Measurements from ENCODE around the gene PCSK5. TPM values are rescaled to one million over a fixed set of nuclear protein-coding genes. Genes with fewer than 3 reads are reported as not detected.
A peak's percentile ranks its signal among the peaks of the same experiment; 100 is the strongest.
"Not testable (repeated sequence)": the region's sequence is repeated elsewhere in the genome, so short reads cannot be mapped to it uniquely, and the experiment has no call there.

The PCSK5 gene
- total and polyA plus RNA-seq, 3 experiments from 2014 or later, result 1.6 to 1.9 (median 1.8) TPM

DNA sequence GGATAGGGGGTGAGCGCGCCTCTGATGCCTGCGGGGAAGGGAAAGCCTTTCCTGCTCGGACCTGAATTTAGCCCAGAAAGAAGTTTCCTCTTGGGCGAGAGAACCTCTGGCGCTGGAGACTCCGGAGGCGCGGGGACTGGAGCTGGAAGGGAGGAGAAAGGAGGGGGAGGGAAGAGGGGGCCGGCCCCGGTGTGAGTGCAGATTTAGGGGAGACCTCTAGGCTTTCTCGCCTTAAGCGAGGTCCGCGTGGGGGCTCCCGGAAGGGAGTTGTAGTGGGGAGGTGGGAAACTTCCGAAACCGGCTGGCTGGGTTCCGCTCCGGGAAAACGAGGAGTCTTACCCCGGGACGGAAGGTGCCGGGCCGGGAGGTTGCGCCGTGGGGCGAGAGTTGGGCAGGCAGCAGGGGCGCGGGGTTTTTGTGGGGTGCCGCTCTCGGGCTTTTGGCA is 1.3 kb downstream of the PCSK5 start:
- Mint-ChIP-seq H3K9me3 (peaks cover 0 to 3% (median 0%) of the 10 kb centered on the region in 5 donors), H3K4me1 (peaks cover 22 to 51% (median 46%) of the 10 kb centered on the region in 3 donors), H3K36me3 (peaks cover 0 to 4% (median 0%) of the 10 kb centered on the region in 3 donors), H3K27ac (peak overlapping the region in 5 of 8 donors; percentile 7 to 71 (median 53)), H3K27me3 (peaks cover 9 to 33% of the 10 kb centered on the region in 2 donors), H3K4me3 (peak overlapping the region; percentile 83 to 92 (median 90))
- DNase-seq, result no peak
- ChIA-PET CTCF (no interaction called here), POLR2A (interaction anchor here (1.1 kb wide), 1 partner anchor 12 kb away, joined by 4 read pairs; no protein-coding TSS in a partner anchor)
- H3K27ac ChIP-seq (ENCODE audit: low read depth, low read length), result no peak overlapping the region
- peaks cover 17% of the 10 kb centered on the region for H3K4me1 ChIP-seq (ENCODE audit: insufficient read depth, low read length)
- no peaks in the 10 kb centered on the region for H3K36me3 ChIP-seq (ENCODE audit: insufficient read depth, low read length)
- H3K4me3 ChIP-seq (ENCODE audit: low read length), result peak overlapping the region; percentile 75
- no peaks in the 10 kb centered on the region for H3K9me3 ChIP-seq (ENCODE audit: low read length)
- H3K27me3 ChIP-seq (ENCODE audit: insufficient read depth, low read length, poor library complexity, severe bottlenecking), result peaks cover 5% of the 10 kb centered on the region

DNA sequence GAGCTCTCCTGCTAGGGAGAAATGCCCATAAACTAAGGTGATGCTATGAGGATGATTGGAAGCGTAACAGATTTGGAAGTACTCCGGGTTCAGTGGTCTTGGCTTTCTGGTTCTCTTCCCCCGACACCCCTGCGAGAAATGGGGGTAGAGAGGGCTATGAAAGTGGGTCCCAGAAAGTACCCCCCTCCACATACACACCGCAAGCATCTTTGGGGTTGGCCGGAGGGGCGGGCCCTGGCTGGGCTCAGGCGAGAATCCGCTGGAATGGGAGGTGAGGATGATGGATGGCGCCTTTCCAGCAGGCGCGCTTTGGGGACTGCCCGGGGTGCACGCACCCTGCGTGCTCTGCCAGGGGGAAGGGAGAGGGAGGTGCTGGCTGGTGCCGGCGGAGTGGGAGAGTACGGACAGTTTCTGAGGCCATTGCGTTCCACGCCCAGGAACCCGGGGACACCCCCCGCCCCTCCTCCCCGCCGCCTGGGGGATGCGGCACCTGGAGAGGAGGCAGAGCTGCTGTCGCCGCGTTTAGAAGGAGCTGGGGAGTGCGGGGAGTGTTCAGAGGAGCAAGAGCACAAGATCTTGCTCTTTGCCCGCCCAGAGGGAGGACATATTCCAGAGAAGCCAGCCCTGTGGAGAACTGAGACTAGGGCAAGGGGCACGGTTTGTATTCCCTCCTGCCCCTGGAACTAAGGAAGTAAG is 1.9 kb downstream of the PCSK5 start:
- DNase-seq, result peak in 1 of 5 donors; percentile 12
- H3K4me3 ChIP-seq (ENCODE audit: low read length), result peak overlapping the region; percentile 75
- peaks cover 5% of the 10 kb centered on the region for H3K27me3 ChIP-seq (ENCODE audit: insufficient read depth, low read length, poor library complexity, severe bottlenecking)
- POLR2A ChIA-PET, result no interaction called here
- peak overlapping the region in 3 of 8 donors; percentile 7 to 57 (median 42) for H3K27ac Mint-ChIP-seq
- peaks cover 9 to 33% of the 10 kb centered on the region in 2 donors for H3K27me3 Mint-ChIP-seq
- peak overlapping the region; percentile 83 to 92 (median 90) for H3K4me3 Mint-ChIP-seq
- H3K36me3 ChIP-seq (ENCODE audit: insufficient read depth, low read length), result no peaks in the 10 kb centered on the region
- H3K4me1 Mint-ChIP-seq, result peaks cover 22 to 51% (median 46%) of the 10 kb centered on the region in 3 donors
- H3K4me1 ChIP-seq (ENCODE audit: insufficient read depth, low read length), result peaks cover 17% of the 10 kb centered on the region
- CTCF ChIA-PET, result no interaction called here
- no peaks in the 10 kb centered on the region for H3K9me3 ChIP-seq (ENCODE audit: low read length)
- H3K36me3 Mint-ChIP-seq, result peaks cover 0 to 4% (median 0%) of the 10 kb centered on the region in 3 donors
- H3K27ac ChIP-seq (ENCODE audit: low read depth, low read length), result no peak overlapping the region
- H3K9me3 Mint-ChIP-seq, result peaks cover 0 to 3% (median 0%) of the 10 kb centered on the region in 5 donors

DNA sequence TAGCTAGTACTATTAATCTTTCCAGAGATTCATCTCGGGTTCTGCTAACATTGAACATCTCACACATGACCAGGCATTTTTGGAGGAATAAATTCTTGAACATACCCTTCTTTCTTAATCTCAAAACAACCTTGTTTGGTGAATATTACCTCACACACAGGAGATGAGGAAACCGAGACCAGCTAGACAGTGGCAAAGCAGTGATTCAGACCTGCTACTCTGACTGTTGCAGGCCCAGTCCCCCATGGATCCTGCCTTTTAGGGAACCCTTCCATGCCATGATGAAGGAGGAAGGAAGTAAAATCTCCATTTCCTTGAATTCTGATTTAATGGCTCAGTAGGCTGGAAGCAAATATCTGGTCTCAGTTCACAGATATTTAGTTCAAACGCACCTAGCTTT is 2.6 kb downstream of the PCSK5 start:
- H3K27me3 ChIP-seq (ENCODE audit: insufficient read depth, low read length, poor library complexity, severe bottlenecking), result peaks cover 5% of the 10 kb centered on the region
- H3K27ac ChIP-seq (ENCODE audit: low read depth, low read length), result no peak overlapping the region
- no peak for DNase-seq
- peaks cover 0 to 4% (median 0%) of the 10 kb centered on the region in 3 donors for H3K36me3 Mint-ChIP-seq
- H3K4me3 ChIP-seq (ENCODE audit: low read length), result peak overlapping the region; percentile 75
- no peaks in the 10 kb centered on the region for H3K36me3 ChIP-seq (ENCODE audit: insufficient read depth, low read length)
- peaks cover 17% of the 10 kb centered on the region for H3K4me1 ChIP-seq (ENCODE audit: insufficient read depth, low read length)
- no peak overlapping the region for H3K27ac Mint-ChIP-seq
- H3K27me3 Mint-ChIP-seq, result peaks cover 8 to 32% of the 10 kb centered on the region in 2 donors
- ChIA-PET CTCF (no interaction called here), POLR2A (no interaction called here)
- H3K9me3 Mint-ChIP-seq, result peaks cover 0 to under 1% (median 0%) of the 10 kb centered on the region in 5 donors
- peak overlapping the region in 6 of 7 donors; percentile 20 to 90 (median 58) for H3K4me3 Mint-ChIP-seq
- no peaks in the 10 kb centered on the region for H3K9me3 ChIP-seq (ENCODE audit: low read length)
- H3K4me1 Mint-ChIP-seq, result peaks cover 21 to 50% (median 44%) of the 10 kb centered on the region in 3 donors

DNA sequence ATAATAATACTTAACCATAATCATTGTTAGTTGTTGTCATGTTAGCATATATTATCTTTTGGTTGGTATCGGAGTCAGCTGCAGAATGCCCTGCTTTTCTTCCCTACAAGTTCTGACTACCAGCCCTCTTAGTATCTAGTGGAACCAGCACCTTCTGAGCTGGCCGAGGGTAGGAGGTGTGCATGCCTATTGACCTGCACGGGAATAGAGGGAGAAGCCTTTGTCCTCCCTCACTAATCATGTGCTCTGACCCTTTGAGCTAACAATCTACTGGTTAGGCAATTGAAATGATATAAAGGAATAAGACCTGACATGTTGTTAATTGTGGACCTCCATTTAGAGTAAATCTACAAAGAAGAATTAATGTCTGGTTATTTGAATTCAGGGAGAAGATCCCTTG is 4.1 kb downstream of the PCSK5 start:
- CTCF ChIA-PET, result no interaction called here
- H3K9me3 Mint-ChIP-seq, result peaks cover 0 to 3% (median 0%) of the 10 kb centered on the region in 5 donors
- H3K27me3 Mint-ChIP-seq, result peaks cover 7 to 24% of the 10 kb centered on the region in 2 donors
- Histone ChIP-seq H3K27me3 (ENCODE audit: insufficient read depth, low read length, poor library complexity, severe bottlenecking) (peaks cover 5% of the 10 kb centered on the region), H3K4me3 (ENCODE audit: low read length) (no peak overlapping the region), H3K9me3 (ENCODE audit: low read length) (no peaks in the 10 kb centered on the region), H3K36me3 (ENCODE audit: insufficient read depth, low read length) (no peaks in the 10 kb centered on the region), H3K4me1 (ENCODE audit: insufficient read depth, low read length) (peaks cover 17% of the 10 kb centered on the region), H3K27ac (ENCODE audit: low read depth, low read length) (no peak overlapping the region)
- peak overlapping the region in 1 of 7 donors; percentile 90 for H3K4me3 Mint-ChIP-seq
- no peak overlapping the region for H3K27ac Mint-ChIP-seq
- no peak for DNase-seq
- H3K4me1 Mint-ChIP-seq, result peaks cover 15 to 44% (median 35%) of the 10 kb centered on the region in 3 donors
- H3K36me3 Mint-ChIP-seq, result peaks cover 0 to 4% (median 0%) of the 10 kb centered on the region in 3 donors
- POLR2A ChIA-PET, result no interaction called here

DNA sequence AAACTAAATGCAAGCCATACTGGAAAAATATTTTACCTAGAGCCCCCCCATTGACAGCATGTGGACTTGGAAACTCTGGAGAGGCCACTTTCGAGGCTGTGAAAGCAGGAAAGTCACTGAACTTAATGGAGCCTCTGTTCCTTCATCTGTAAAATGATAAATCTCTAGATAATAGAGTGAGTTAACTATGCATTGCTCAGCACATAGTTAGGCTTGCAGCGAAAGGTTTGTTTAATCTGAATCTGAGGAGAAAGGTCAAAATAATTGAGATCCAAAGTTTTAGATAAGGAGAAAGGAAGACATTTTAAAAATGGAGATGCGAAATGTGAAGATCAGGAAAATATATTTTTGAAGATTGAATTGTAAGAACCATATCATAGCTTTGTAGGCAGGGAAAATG is 4.6 kb downstream of the PCSK5 start:
- H3K4me1 ChIP-seq (ENCODE audit: insufficient read depth, low read length), result peaks cover 17% of the 10 kb centered on the region
- Mint-ChIP-seq H3K27me3 (peaks cover 7 to 19% of the 10 kb centered on the region in 2 donors), H3K4me3 (no peak overlapping the region), H3K4me1 (peaks cover 10 to 38% (median 29%) of the 10 kb centered on the region in 3 donors), H3K36me3 (no peaks in the 10 kb centered on the region), H3K9me3 (peaks cover 0 to 5% (median 0%) of the 10 kb centered on the region in 5 donors), H3K27ac (no peak overlapping the region)
- H3K27me3 ChIP-seq (ENCODE audit: insufficient read depth, low read length, poor library complexity, severe bottlenecking), result peaks cover 5% of the 10 kb centered on the region
- H3K4me3 ChIP-seq (ENCODE audit: low read length), result no peak overlapping the region
- no peaks in the 10 kb centered on the region for H3K36me3 ChIP-seq (ENCODE audit: insufficient read depth, low read length)
- no peak overlapping the region for H3K27ac ChIP-seq (ENCODE audit: low read depth, low read length)
- ChIA-PET POLR2A (no interaction called here), CTCF (no interaction called here)
- no peak for DNase-seq
- no peaks in the 10 kb centered on the region for H3K9me3 ChIP-seq (ENCODE audit: low read length)

DNA sequence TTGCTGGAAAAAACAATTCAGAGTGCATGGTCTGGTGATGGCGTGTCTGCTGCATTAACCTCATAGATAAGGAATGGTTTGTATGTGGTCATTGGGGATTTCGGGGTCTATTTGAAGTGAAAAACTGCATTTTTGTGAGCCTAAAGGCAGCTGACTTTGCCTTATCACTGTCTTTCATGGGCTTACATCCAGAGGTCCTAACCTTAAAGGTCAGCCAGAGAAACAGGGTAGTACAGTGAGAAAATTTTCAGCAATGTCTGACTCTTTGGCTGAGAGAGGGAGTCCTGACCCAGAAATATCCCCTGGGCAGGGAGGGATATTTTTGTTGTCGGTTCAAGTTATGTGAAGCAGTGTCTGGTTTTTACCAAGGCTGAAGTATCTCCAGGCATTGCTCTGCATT is 5.7 kb downstream of the PCSK5 start:
- Histone ChIP-seq H3K27me3 (ENCODE audit: insufficient read depth, low read length, poor library complexity, severe bottlenecking) (peaks cover 5% of the 10 kb centered on the region), H3K9me3 (ENCODE audit: low read length) (no peaks in the 10 kb centered on the region), H3K27ac (ENCODE audit: low read depth, low read length) (no peak overlapping the region), H3K36me3 (ENCODE audit: insufficient read depth, low read length) (no peaks in the 10 kb centered on the region), H3K4me3 (ENCODE audit: low read length) (no peak overlapping the region), H3K4me1 (ENCODE audit: insufficient read depth, low read length) (peaks cover 17% of the 10 kb centered on the region)
- H3K4me1 Mint-ChIP-seq, result peaks cover 7 to 35% (median 25%) of the 10 kb centered on the region in 3 donors
- H3K27me3 Mint-ChIP-seq, result peaks cover 7 to 17% of the 10 kb centered on the region in 2 donors
- peaks cover 0 to 1% (median 0%) of the 10 kb centered on the region in 3 donors for H3K36me3 Mint-ChIP-seq
- H3K4me3 Mint-ChIP-seq, result no peak overlapping the region
- POLR2A ChIA-PET, result no interaction called here
- H3K9me3 Mint-ChIP-seq, result peaks cover 0 to 5% (median 0%) of the 10 kb centered on the region in 5 donors
- DNase-seq, result no peak
- no peak overlapping the region for H3K27ac Mint-ChIP-seq
- CTCF ChIA-PET, result no interaction called here

DNA sequence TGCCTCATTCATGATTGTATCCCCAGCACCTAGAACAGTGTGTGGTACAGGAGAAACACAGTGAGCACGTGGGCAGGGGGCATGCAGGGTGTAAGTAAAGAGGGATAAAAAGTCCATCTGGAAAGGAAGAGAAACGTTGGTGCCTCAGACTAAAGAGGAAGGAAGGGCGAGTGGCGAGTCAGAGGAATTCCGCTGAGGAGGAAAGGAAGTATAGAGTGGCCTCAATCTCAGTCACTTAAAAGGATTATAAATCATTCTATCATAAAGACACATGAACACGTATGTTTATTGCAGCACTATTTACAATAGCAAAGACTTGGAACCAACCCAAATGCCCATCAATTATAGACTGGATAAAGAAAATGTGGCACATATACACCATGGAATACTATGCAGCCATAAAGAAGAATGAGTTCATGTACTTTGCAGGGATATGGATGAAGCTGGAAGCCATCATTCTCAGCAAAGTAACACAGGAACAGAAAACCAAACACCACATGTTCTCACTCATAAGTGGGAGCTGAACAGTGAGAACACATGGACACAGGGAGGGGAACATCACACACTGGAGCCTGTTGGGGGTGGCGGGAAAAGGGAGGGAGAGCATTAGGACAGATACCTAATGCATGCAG is 10.5 kb downstream of the PCSK5 start:
- H3K36me3 ChIP-seq (ENCODE audit: insufficient read depth, low read length); H3K4me1 ChIP-seq (ENCODE audit: insufficient read depth, low read length); H3K27me3 ChIP-seq (ENCODE audit: insufficient read depth, low read length, poor library complexity, severe bottlenecking); H3K9me3 ChIP-seq (ENCODE audit: low read length); H3K27me3 Mint-ChIP-seq; POLR2A ChIA-PET; H3K4me3 ChIP-seq (ENCODE audit: low read length); H3K4me3 Mint-ChIP-seq; DNase-seq; CTCF ChIA-PET; H3K27ac Mint-ChIP-seq; H3K36me3 Mint-ChIP-seq; H3K27ac ChIP-seq (ENCODE audit: low read depth, low read length); H3K9me3 Mint-ChIP-seq; H3K4me1 Mint-ChIP-seq: not testable (repeated sequence)

DNA sequence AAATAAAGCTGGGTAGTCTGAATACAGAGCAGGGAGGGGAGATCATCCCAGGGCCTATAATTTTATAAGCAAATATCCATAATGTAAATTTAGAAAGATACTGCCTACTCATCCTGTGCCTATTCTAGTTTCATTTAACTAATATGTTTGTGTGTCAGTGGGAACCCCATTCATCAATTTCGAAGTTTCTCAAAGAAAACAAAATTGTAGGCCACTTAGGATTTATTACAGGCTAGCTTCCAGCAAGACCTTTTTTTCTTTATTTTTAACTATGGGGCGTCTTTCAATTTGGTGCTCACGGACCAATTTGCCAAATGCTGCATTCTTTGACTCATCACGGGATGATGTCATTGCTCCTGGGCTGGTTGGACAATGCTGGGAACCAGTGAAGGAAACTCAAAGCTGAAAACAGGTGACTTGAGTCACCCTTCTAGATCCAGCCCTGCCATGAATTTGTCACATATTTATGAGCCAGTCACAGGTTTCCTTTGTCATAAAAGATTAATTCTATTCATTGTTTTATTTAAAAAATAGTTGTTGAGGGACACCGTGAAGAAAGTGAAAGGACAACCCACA is 13.4 kb downstream of the PCSK5 start:
- Mint-ChIP-seq H3K4me1 (peaks cover 0 to under 1% (median 0%) of the 10 kb centered on the region in 3 donors), H3K27ac (no peak overlapping the region), H3K27me3 (peaks cover 0 to 3% of the 10 kb centered on the region in 2 donors), H3K4me3 (no peak overlapping the region), H3K9me3 (peaks cover 0 to 5% (median 0%) of the 10 kb centered on the region in 5 donors), H3K36me3 (peaks cover 0 to 1% (median 0%) of the 10 kb centered on the region in 3 donors)
- Histone ChIP-seq H3K9me3 (ENCODE audit: low read length) (no peaks in the 10 kb centered on the region), H3K27ac (ENCODE audit: low read depth, low read length) (no peak overlapping the region), H3K4me3 (ENCODE audit: low read length) (no peak overlapping the region), H3K27me3 (ENCODE audit: insufficient read depth, low read length, poor library complexity, severe bottlenecking) (no peaks in the 10 kb centered on the region), H3K36me3 (ENCODE audit: insufficient read depth, low read length) (no peaks in the 10 kb centered on the region), H3K4me1 (ENCODE audit: insufficient read depth, low read length) (no peaks in the 10 kb centered on the region)
- ChIA-PET POLR2A (interaction anchor here (0.7 kb wide), 1 partner anchor 13 kb away, joined by 4 read pairs; no protein-coding TSS in a partner anchor), CTCF (no interaction called here)
- DNase-seq, result no peak
